HCT116 (cell line): ENCODE data around the gene MRPL50. TPM values are rescaled to one million over a fixed set of nuclear protein-coding genes. Genes with fewer than 3 reads are reported as not detected.

Source experiments
- ATAC-seq: fragments of 200-7000 bp; cut with Tn5 transposase; 2 replicates; pipeline ENCODE4 v1.9.1; 2020; ENCODE audit warnings: mild to moderate bottlenecking, moderate library complexity
- BruUV-seq: library from RNA; stranded (reverse); fragments of 400-500 nt; replicated peaks from 2 replicates; lab custom pipeline; 2021; lab: Mats Ljungman, UMichigan
- CTCF ChIA-PET: fragments of 300-600 bp; sonication (Branson Sonifier 250); formaldehyde crosslinking; loops from one replicate; lab custom pipeline; 2021; ENCODE audit warnings: antibody characterized with exemption; lab: Charles Lee
- POLR2A ChIA-PET: fragments of 300-600, 350-600 bp; sonication (Branson Sonifier 250); formaldehyde crosslinking; loops from one replicate; lab custom pipeline; 2021; ENCODE audit warnings: antibody characterized with exemption; lab: Charles Lee
- RAD21 ChIA-PET, 2 experiments: fragments of 300-600 bp; sonication (Branson Sonifier 250); formaldehyde crosslinking; loops; one replicate each; lab custom pipeline; 2023; ENCODE audit warnings: low total read pairs in 2 of 2; ENCODE audit not compliant: uncharacterized antibody in 2 of 2, unreplicated experiment in 2 of 2, low non-redundant PET in 1 of 2; lab: Charles Lee
- DNase-seq: peaks from one replicate; pipeline ENCODE4 v3.0.0-alpha.2; 2010; ENCODE audit warnings: low read depth, low spot score
- H2AFZ ChIP-seq: fragments of 200-600 bp; shearing (Covaris generic), sonication (generic); 2 replicates; pipeline ENCODE4 v1.6.1; 2017; ENCODE audit warnings: low read depth, mixed run types, mixed read lengths, antibody characterized with exemption, low read length; ENCODE audit not compliant: poor library complexity, severe bottlenecking
- H3K27ac ChIP-seq: 2 replicates; pipeline ENCODE4 v1.5.1; 2012; ENCODE audit warnings: low read depth, low read length
- H3K27me3 ChIP-seq: fragments of 200-600 bp; sonication (generic); 2 replicates; pipeline ENCODE4 v1.6.1; 2016; ENCODE audit warnings: mixed run types, low read length, mixed read lengths; ENCODE audit not compliant: insufficient read depth
- H3K36me3 ChIP-seq, 2 experiments: fragments of 200-500 bp in 1 of 2; fragments of 200-600 bp in 1 of 2; sonication (Bioruptor generic) in 1 of 2; sonication (generic) in 1 of 2; 2 replicates each; pipeline versions ENCODE4 v1.5.1 to v1.6.1; 2014 to 2016; ENCODE audit warnings: low read length in 2 of 2, inconsistent platforms in 1 of 2, mixed read lengths in 1 of 2, mixed run types in 1 of 2; ENCODE audit not compliant: insufficient read depth in 2 of 2, control insufficient read depth in 1 of 2
- H3K4me1 ChIP-seq, 2 experiments: fragments of 200-600 bp in 1 of 2; sonication (generic) in 1 of 2; 2 replicates each; pipeline versions ENCODE4 v1.5.1 to v1.6.1; 2012 to 2017; ENCODE audit warnings: low read length in 2 of 2, inconsistent platforms in 1 of 2, mild to moderate bottlenecking in 1 of 2, mixed read lengths in 1 of 2, mixed run types in 1 of 2, moderate library complexity in 1 of 2; ENCODE audit not compliant: insufficient read depth in 2 of 2, control insufficient read depth in 1 of 2
- H3K4me2 ChIP-seq: fragments of 200-600 bp; sonication (generic); 2 replicates; pipeline ENCODE4 v1.6.1; 2017; ENCODE audit warnings: mixed run types, low read length, mixed read lengths
- H3K4me3 ChIP-seq, 2 experiments: fragments of 200-600 bp in 1 of 2; sonication (generic) in 1 of 2; replicated peaks in 1 of 2; 2 replicates each; pipeline ENCODE4 v1.5.1; 2011 to 2016; ENCODE audit warnings: low read length in 2 of 2, control low read depth in 1 of 2, low read depth in 1 of 2, mild to moderate bottlenecking in 1 of 2, mixed read lengths in 1 of 2, mixed run types in 1 of 2
- H3K79me2 ChIP-seq: fragments of 200-600 bp; sonication (generic); 2 replicates; pipeline ENCODE4 v1.6.1; 2017; ENCODE audit warnings: mild to moderate bottlenecking, mixed run types, low read length, moderate library complexity, mixed read lengths; ENCODE audit not compliant: insufficient read depth
- H3K9ac ChIP-seq: fragments of 200-600 bp; sonication (generic); 2 replicates; pipeline ENCODE4 v1.6.1; 2016; ENCODE audit warnings: low read length, mixed read lengths
- H3K9me2 ChIP-seq: fragments of 200-600 bp; sonication (generic), shearing (Covaris generic); 2 replicates; pipeline ENCODE4 v1.6.1; 2017; ENCODE audit warnings: mixed run types, mild to moderate bottlenecking, moderate library complexity; ENCODE audit not compliant: insufficient read depth
- H3K9me3 ChIP-seq, 2 experiments: fragments of 200-500 bp in 1 of 2; fragments of 200-600 bp in 1 of 2; sonication (Bioruptor generic) in 1 of 2; sonication (generic) in 1 of 2; 2 replicates each; pipeline ENCODE4 v1.6.1; 2014 to 2017; ENCODE audit warnings: low read length in 2 of 2, mixed read lengths in 2 of 2, inconsistent platforms in 1 of 2, low read depth in 1 of 2, mild to moderate bottlenecking in 1 of 2, mixed run types in 1 of 2, moderate library complexity in 1 of 2; ENCODE audit not compliant: control insufficient read depth in 1 of 2, insufficient read depth in 1 of 2
- H4K20me1 ChIP-seq: fragments of 200-600 bp; sonication (generic), shearing (Covaris generic); 2 replicates; pipeline ENCODE4 v1.6.1; 2017; ENCODE audit warnings: mixed run types, mild to moderate bottlenecking, moderate library complexity; ENCODE audit not compliant: insufficient read depth
- ATF3 ChIP-seq: IDR thresholded peaks from 2 replicates; pipeline ENCODE4 v1.6.1; 2012
- EGR1 ChIP-seq: IDR thresholded peaks from 2 replicates; pipeline ENCODE4 v1.6.1; 2012; ENCODE audit warnings: low read depth
- ELF1 ChIP-seq: IDR thresholded peaks from 2 replicates; pipeline ENCODE4 v1.6.1; 2012; ENCODE audit warnings: low read depth, borderline replicate concordance
- MAX ChIP-seq: IDR thresholded peaks from 2 replicates; pipeline ENCODE4 v1.6.1; 2012
- POLR2A ChIP-seq: IDR thresholded peaks from 2 replicates; pipeline ENCODE4 v1.7.0; 2011; ENCODE audit warnings: borderline replicate concordance; ENCODE audit not compliant: insufficient read depth, insufficient read length; ENCODE audit errors: extremely low read depth
- POLR2AphosphoS5 ChIP-seq: IDR thresholded peaks from 2 replicates; pipeline ENCODE4 v1.6.1; 2011; ENCODE audit warnings: mild to moderate bottlenecking, low read depth, low read length, moderate library complexity
- RAD21 ChIP-seq: IDR thresholded peaks from 2 replicates; pipeline ENCODE4 v1.6.1; 2012; ENCODE audit warnings: low read depth, mild to moderate bottlenecking
- SP1 ChIP-seq: IDR thresholded peaks from 2 replicates; pipeline ENCODE4 v1.6.1; 2012; ENCODE audit warnings: low read depth
- ZBTB33 ChIP-seq: IDR thresholded peaks from 2 replicates; pipeline ENCODE4 v1.6.1; 2011; ENCODE audit warnings: mild to moderate bottlenecking, low read length, moderate library complexity; ENCODE audit not compliant: insufficient replicate concordance; ENCODE audit errors: extremely low read depth
- intact Hi-C: fragments of 100-400 bp; cut with micrococcal nuclease; formaldehyde crosslinking; loops from 2 replicates; pipeline ENCODE4 v1.10.0; 2022
- total RNA-seq: library from RNA; stranded (reverse); gene quantifications from one replicate; pipeline ENCODE4 v1.2.1, GENCODE V29; 2021; ENCODE audit not compliant: unreplicated experiment

MRPL50 gene
- total RNA-seq, 1 experiment from 2014 or later = 14.6 TPM

GRCh38 chr9:101442318-101442717 lies 43.9 kb upstream of the MRPL50 start:
- no peak overlapping the region for H3K4me2 ChIP-seq
- no TSS peak for BruUV-seq

More at GRCh38 chr9:101442318-101442717, 43.9 kb upstream of the MRPL50 start:
- ChIA-PET CTCF (no interaction called here), RAD21 (no interaction called here)
- Histone ChIP-seq H3K27ac (no peak overlapping the region), H3K9me2 (no peaks in the 10 kb centered on the region), H2AFZ (no peak overlapping the region), H3K4me3 (no peak overlapping the region), H3K9me3 (no peaks in the 10 kb centered on the region), H3K27me3 (no peaks in the 10 kb centered on the region), H3K79me2 (no peaks in the 10 kb centered on the region), H3K36me3 (no peaks in the 10 kb centered on the region), H3K9ac (no peak overlapping the region), H4K20me1 (no peaks in the 10 kb centered on the region)
- intact Hi-C loops = loop anchor here (10.0 kb wide), 1 partner anchor 282 kb away; no protein-coding TSS in a partner anchor
- no peak for ATAC-seq
- no peak for TF ChIP-seq ELF1
- no peak for TF ChIP-seq MAX
- TF ChIP-seq RAD21 = no peak
- TF ChIP-seq ZBTB33 = no peak
- TF ChIP-seq EGR1 = no peak
- TF ChIP-seq POLR2A = no peak
- no peak for TF ChIP-seq POLR2AphosphoS5
- TF ChIP-seq ATF3 = no peak
- no peak for TF ChIP-seq SP1
- TF ChIP-seq, all 23 proteins: peak for 0
- no peaks in the 10 kb centered on the region for H3K4me1 ChIP-seq
- POLR2A ChIA-PET = no interaction called here
- no peak for DNase-seq
